HepG2 (cell line): ENCODE measurements around the gene RNASE11. TPM values are rescaled to one million over a fixed set of nuclear protein-coding genes. Genes with fewer than 3 reads are reported as not detected.
A peak's percentile ranks its signal among the peaks of the same experiment; 100 is the strongest.

Experiments
- FOXP4 ChIP-seq: sonication (generic); formaldehyde crosslinking; IDR thresholded peaks from 2 replicates; pipeline ENCODE4 v1.4.0; 2020; ENCODE audit warnings: missing genetic modification reagents
- REST ChIP-seq, 2 experiments: IDR thresholded peaks; 2 replicates each; pipeline ENCODE4 v1.6.1; 2011 to 2012; ENCODE audit warnings: low read length in 2 of 2, borderline replicate concordance in 1 of 2, low read depth in 1 of 2, mild to moderate bottlenecking in 1 of 2, moderate library complexity in 1 of 2
- ZMYM3 ChIP-seq: sonication (generic); formaldehyde crosslinking; IDR thresholded peaks from 2 replicates; pipeline ENCODE4 v1.5.1; 2020; ENCODE audit warnings: mild to moderate bottlenecking, missing genetic modification reagents
- ZNF281 ChIP-seq: sonication (generic); formaldehyde crosslinking; IDR thresholded peaks from 2 replicates; pipeline ENCODE4 v1.4.0; 2020; ENCODE audit warnings: missing genetic modification reagents, borderline replicate concordance
- ZNF318 ChIP-seq: sonication (generic); formaldehyde crosslinking; IDR thresholded peaks from 2 replicates; pipeline ENCODE4 v1.4.0; 2020; ENCODE audit warnings: mild to moderate bottlenecking, missing genetic modification reagents
- ZNF770 ChIP-seq: sonication (generic); formaldehyde crosslinking; IDR thresholded peaks from 2 replicates; pipeline ENCODE4 v1.5.0; 2020; ENCODE audit warnings: mild to moderate bottlenecking, missing genetic modification reagents
- polyA plus RNA-seq, 8 experiments: library from polyadenylated mRNA; depleted of rRNA in 3 of 8; stranded (reverse) in 7 of 8; unstranded in 1 of 8; fragments of >200 nt; fragmentation: Illumina TruSeq in 4 of 8; extraction: Trizol in 4 of 8; gene quantifications; 2 replicates each; pipeline versions ENCODE4 v1.2.1 to v1.2.3, GENCODE V29; 2011 to 2016; ENCODE audit warnings: low read depth in 4 of 8, missing spikeins in 1 of 8, mixed read lengths in 1 of 8; ENCODE audit not compliant: insufficient read depth in 1 of 8
- total RNA-seq, 5 experiments: library from RNA; depleted of rRNA; stranded (reverse); fragments of >200 nt; fragmentation: Illumina TruSeq; extraction: Trizol; gene quantifications; 2 replicates each; pipeline ENCODE4 v1.2.3, GENCODE V29; 2016; ENCODE audit warnings: low read depth in 1 of 5

The RNASE11 gene
- total and polyA plus RNA-seq, 2 of the 13 experiments (the other 11 are each of a cell fraction or from before 2014, with no cell fraction given), result not detected

GRCh38 chr14:20632831-20633691 is 45.3 kb upstream of the RNASE11 start (continued):
- TF ChIP-seq ZNF318 (CRISPR knock-in tag), result no peak
- peak; percentile 32; the same call in 1 of the 2 replicates for TF ChIP-seq ZNF281 (CRISPR knock-in tag)
- no peak for TF ChIP-seq ZNF770 (CRISPR knock-in tag)
- 0 out of 4 replicates have a peak, but pooled peaks of 1 of the 2 experiments have one; percentile 7 for TF ChIP-seq REST (IDR thresholded peaks at IDR 0.05; ENCODE audit: borderline replicate concordance in 1 of 2, low read depth in 1 of 2, low read length in 2 of 2)
- TF ChIP-seq FOXP4 (CRISPR knock-in tag), result peak; percentile 48; the same call in 1 of the 2 replicates
- TF ChIP-seq ZMYM3 (CRISPR knock-in tag), result no peak
